Measurements from ENCODE around the gene PEX11A.

The PEX11A gene

DNA sequence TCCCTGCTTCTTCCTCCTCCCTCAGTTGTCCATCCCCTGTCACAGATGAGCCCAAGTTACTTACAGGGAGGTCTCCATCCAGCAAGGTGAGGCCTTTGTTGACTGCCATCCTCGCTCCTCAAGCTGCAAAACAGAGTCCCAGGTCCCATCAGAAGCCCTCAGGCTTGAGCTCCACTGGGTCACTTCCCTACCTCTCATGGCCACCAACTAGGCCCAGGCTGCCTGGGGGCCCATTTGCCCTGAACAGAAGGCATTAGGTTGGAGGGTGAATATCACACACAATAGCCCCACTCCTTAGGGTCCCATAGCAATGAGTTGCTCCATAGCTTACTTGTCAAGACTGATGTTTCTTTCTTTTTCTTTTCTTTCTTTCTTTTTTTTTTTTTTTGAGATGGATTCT, 13.2 kb downstream of the PEX11A start:
- DNase-seq (ENCODE audit: low read depth in 2 of 3, low spot score in 2 of 3), result no peak

DNA sequence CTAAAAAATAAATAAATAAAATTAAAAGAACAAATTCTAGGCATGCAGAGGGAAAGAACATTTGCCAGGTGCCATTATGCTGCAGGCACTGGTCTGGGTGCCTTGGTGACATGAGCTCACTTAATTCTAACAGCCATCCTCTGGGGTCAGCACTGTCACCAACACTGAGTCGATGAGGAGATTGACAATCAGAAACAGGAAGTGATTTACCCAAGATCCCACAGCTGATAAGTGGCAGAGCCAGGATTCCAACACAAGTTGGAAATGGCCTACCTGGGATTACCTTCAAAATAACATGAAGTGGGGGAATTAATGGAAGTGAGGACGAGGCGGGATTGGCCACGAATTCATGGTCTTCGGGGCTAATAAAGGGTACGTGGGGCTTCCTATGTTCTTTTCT, 14.9 kb downstream of the PEX11A start:
- no peak for DNase-seq (ENCODE audit: low read depth in 2 of 3, low spot score in 2 of 3)

DNA sequence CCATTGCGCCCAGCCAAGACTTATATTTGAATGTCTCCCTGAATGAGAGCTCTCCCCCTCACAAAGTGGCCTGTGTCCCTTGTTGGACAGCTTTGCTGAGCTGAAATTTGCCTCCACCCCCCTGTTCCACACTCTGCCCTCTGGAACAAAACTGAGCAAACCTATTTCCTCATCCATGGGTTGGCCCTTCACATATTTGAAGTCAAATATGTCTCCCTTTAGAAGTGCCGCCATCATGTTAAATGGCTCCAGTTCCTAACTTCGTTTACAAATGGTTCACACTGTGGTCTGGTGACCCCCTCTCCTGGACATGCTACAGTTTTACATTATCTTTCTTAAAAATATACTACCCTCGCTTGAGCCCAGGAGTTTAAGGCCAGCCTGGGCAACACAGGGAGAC, 16.0 kb downstream of the PEX11A start:
- DNase-seq (ENCODE audit: low read depth in 2 of 3, low spot score in 2 of 3), result no peak

DNA sequence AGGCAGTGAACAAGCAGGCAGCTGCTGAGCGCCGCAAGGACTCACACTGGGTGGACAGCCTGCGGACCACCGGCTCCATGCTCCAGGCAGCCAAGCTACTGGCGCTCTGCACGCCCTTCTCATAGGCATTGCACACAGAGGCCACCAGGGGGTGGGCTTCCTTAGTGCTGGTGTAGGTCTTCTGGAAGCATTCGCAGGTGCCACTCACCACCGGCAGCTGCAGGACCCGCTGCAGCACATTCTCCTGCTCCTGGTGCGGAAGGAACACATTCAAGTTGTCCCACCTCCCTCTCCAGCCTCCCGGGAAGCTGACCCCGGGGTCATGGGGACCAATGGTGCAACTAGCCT, 17.4 kb downstream of the PEX11A start:
- DNase-seq (ENCODE audit: low read depth in 2 of 3, low spot score in 2 of 3), result no peak

DNA sequence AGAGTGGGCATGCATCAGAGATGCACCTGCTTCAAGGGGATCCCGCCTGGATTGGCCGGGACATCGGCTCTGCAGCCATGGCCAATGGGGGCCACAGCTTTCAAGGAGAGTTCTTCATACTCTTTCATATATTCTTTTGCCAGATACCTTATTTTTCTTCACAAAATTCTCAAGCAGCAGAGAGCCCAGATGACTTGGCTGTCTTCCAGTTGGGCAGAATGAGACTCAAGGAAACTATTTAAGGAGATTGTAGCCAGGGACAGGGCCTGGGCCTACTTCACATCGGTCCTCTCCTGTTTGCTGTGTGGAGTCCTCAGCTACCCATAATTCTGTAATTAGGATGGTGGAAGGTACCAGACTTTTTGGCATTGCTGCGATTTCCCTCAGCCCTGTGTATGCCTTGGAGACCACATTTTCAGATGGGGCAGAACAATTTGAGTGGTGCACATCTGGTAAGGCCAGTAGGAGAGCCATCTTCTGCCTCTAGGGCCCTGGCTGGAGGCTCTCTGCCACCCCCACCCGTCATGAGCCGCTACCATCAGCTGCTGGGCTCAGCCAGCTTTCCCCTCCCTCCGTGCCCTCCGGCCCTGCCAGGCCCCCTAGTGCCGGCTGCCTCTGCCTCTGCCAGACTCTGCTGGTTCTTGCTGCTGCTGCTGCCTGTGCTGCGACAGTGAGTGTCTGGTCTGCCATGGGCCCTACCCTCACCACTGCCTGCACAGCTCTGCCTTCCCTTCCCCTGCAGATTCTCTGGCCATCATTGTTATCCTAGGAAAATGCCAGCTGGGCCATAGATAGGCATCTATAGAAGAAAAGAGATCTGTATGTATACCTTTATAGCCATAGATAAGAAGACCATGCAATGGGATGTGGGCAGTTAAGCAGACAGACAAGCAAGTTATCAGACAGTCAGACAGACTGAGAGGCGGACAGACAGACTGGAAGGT, 18.1 kb downstream of the PEX11A start:
- DNase-seq (ENCODE audit: low read depth in 2 of 3, low spot score in 2 of 3), result no peak

DNA sequence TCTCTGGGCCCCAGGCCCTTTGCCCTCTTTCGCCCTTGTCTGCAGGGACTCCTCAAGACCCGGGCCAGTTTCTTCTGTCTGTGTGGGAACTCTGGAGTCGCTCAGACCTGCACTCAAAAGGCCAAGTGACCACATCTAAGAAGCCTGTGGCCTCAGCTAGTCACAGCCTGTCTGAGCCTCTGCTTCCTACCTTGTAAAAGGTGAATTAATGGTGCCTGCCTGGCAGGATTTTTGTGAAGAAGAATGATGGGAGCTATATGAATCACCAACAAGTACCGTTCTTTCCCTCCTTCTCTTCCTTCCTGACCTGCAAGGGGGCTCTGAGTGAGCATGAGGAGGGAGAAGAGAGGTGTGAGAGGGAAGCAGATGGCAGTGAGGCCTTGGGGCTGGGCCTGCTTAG, 18.9 kb downstream of the PEX11A start:
- DNase-seq (ENCODE audit: low read depth in 2 of 3, low spot score in 2 of 3), result no peak

DNA sequence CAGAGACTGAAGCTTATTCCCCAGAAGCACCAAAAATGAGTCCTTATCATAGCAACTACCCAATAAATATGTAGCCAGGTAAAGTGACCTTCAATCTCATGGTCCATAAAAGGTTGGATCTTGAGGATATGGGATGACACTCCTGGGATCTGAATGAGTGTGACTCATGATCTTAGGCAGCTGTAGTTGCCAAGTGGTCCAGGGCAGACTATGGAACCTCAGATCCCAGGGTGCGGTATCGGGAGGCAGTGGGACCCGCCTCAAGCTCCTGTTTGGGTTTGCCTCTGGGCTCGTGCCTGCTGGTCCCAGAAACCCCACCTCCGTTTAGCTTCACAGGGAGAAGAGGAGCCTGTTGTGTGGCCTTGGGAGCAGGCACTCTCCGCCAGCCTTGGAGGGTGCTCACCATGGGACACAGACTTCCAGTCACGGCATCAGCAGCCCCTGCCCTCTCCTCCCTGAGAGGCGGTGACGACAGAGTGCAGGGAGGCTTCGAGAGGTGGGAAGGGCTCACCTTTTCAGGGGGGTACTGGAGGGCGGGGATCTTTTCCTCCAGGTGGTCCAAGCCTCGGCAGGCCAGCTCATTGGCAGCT, 19.5 kb downstream of the PEX11A start:
- no peak for DNase-seq (ENCODE audit: low read depth in 2 of 3, low spot score in 2 of 3)

DNA sequence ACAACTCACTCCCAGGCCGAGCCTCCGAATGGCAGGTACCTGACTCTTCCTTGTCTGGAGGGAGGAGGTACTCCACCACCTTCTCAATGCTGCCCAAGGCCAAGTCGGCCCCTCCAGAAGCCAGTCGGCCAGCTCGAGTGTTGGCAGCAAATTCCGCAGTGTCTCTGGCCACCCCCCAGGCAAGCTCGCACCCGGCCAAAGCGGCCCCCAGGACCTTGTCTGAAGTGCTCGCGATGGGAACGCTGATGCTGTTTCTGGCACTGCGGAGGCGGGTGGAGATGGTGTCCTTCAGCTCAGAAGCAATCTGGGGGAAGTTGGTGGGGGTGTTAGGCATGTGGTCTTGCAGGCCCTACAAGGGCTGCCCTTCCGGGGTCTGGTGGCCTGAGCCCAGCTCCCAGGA, 20.6 kb downstream of the PEX11A start:
- DNase-seq (ENCODE audit: low read depth in 2 of 3, low spot score in 2 of 3), result no peak

DNA sequence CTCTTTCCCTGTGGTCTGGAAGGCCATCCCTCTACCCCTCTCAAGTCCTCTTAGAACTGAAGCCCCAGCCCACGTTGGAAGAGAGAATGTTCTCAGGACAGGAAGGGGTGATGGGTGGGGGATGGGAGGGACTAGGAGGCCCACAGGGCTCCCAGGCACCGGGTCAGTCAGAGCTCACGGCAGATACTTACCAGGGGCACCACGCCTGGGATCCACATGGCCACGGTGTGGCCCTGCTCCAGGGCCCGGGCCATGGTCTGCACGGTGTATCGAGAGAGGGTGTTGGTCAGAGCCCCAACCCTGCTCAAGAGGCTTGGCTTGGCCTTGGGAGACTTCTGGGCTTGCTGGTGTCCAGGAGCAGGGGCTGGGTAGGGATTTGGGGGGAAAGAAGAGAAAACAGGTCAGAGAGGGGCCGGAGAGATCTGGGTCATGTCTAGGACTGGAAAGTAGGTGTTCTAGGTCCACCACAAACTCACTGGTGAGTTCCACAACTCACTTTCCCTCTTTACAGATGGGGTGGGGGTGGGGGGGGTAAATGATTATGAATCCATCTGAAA, 21.2 kb downstream of the PEX11A start:
- DNase-seq (ENCODE audit: low read depth in 2 of 3, low spot score in 2 of 3), result no peak

DNA sequence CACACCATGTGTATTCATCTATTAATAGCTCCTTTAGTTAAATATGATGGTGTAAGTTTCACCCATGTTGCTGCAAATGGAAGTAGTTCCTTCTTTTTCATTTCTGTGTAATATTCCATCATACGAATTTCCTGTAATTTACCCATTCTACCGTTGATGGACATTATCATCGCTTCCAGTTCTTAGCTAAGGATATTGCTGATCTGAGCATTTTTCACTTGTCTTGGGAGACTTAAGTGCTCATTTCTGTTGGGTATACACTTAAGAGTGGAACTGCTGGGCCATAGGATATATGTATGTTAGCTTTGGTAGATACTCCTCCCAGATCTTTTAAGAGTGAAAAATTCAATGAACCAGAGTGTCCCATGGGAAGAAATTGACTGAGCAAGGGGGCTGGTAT, 22.4 kb downstream of the PEX11A start:
- no peak for DNase-seq (ENCODE audit: low read depth in 2 of 3, low spot score in 2 of 3)

DNA sequence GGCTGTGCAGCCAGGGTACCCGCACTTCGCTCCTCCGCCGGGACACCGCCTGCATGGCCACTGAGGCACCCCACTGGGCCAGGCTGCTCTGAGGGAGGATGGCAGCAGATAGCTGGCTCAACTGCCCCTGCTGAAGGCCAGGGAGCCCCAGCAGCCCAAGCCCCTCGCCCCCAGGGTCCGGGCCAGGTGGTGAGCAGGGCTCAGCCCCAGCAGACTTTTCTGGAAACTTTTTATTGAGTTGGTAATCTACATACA, 22.9 kb downstream of the PEX11A start:
- DNase-seq (ENCODE audit: low read depth in 2 of 3, low spot score in 2 of 3), result no peak

DNA sequence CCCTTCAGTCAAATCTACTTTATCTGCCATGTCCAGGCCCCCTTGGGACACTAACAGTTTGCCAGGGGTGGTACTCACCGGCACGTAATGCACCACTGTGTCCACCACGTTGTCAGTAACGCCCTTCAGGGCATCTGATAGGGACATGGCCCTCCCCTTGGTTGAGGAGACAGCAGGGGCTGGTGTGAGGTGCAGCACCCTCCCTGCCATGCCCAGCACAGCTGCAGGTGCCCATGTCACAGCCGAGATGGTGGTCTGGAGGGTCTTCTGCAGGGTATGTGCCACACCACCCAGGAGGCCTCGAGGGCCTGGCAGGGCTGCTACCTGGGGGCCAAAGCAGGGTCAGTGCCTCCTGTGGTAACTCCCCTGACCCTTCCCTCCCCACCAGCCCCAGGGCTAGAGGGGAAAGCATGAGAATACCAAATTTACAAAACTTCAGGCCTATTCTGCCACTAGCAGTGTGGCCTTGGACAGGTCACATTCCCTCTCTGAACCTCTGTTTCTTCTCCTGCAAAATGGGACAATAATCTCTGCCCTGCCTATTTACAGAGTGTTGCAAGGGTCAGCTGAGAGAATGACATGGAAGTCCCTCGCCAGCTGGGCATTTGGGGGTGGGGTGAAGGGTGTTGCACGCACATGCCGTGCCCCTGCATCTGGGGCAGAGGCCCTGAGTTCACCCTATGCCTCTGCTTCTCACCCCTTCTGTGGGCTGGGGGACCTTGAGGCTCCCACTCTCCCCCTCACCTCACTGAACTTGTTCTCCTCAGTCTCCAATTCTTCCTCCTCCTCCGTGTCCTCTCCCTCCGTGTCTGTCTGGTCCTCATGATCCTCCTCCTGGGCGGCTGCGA, 23.5 kb downstream of the PEX11A start:
- no peak for DNase-seq (ENCODE audit: low read depth in 2 of 3, low spot score in 2 of 3)

DNA sequence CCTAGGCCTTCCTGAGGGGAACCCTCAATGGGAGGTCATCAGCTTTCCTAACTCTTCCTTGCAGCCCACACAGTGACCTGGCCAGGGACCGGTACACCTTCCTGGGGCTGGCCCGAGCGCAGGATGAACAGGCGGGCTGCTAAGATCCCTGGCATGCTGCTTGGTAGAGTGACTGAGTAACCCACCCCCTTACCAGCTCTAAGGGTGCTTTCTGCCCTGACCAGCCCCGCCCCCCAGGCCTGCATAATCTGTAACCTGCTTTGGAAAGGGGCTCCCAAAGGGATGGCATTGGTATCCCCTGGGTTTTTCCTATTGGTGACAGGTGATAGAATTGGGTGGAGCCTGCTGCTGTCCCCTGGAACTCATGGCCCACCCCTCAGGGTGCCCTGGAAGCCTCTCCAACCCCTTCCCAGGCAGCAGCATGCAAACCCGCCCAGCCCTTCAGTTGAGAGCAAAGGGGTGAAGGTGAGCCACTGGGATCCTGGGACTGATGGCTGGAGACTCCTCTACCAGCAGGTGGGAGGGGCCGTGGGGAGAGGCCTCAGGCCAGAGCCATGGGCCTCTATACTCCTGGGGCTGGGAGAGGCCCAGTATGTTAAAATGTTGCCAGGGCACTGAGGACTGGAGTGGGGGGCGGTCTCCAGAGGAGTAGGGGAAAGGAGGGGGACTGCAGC, 24.2 kb downstream of the PEX11A start:
- no peak for DNase-seq (ENCODE audit: low read depth in 2 of 3, low spot score in 2 of 3)

DNA sequence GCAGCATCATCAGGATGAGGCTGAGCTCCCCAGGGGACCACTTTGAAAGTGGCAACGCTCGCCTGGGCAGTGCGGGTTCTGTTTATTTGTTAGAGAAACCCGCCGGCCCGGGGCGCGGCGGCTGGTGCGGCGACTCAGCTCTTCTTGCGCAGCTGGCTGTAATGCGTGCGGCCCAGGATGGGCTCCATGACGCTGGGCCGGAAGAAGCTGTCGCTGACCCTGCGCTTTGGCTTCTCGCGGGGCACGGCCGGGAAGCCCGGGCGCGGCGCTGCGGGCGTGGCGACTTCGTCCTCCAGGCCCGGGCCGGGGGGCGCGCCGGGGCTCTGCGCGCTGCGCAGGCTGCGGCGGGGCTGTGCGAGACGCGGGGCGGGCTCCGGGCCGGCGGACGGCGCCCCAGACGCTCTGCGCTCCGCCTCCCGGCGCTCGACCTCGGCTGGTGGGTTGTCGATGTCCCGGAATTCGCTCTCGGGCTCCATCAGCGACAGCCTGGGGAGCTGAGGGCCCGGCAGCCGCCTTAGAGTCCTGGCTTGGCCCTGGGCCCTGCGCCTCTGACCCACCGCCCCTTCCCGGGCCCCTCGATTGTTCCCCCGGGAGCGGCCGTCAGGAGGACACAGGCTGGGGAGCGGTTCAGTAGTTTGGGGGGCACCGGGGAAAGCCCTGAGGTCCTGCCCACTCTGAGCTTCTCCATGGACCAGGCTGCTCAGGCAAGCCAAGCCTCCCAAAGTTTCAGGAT, 24.9 kb downstream of the PEX11A start:
- no peak for DNase-seq (ENCODE audit: low read depth in 2 of 3, low spot score in 2 of 3)

DNA sequence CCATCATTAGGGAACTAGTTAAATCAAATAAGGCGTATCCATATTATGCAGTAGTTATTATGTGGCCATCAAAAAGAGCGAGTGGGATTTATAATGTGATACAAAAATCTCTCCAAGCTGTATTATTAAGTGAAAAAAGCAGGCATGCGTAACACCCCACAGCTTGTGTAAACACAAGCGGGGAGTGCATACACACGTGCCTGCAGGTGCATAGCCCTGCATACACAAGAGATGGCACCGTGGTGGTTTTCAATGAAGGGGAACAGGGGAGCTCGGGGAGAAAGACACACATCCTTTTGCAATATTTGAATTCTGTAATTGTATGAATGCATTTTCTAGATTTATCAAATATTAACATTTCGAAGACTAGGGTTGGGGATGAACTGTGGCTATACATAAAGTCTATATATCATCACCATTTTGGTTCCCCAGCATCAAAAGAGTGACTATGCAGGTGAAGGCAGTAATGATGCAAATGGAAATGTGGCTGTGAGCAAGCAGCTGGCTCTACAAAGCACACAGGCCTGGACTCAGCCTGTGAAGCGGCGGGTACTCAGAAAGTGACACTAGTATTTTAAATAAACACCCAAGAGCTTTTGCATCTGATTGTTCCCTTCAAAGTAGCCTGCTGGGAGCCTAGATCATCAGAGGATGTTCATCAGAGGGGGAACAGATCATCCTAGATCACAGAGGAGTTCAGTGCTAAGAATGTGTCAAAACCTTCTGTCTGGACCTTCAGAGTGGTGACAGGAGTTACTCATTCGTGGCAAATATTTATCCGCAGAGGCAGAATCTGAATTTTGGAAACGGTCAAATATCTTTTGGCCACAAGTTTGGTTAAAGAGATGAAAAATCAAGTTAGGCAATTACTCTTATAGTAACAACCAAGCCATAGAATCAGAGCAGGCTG, 25.9 kb downstream of the PEX11A start:
- DNase-seq (ENCODE audit: low read depth in 2 of 3, low spot score in 2 of 3), result no peak

DNA sequence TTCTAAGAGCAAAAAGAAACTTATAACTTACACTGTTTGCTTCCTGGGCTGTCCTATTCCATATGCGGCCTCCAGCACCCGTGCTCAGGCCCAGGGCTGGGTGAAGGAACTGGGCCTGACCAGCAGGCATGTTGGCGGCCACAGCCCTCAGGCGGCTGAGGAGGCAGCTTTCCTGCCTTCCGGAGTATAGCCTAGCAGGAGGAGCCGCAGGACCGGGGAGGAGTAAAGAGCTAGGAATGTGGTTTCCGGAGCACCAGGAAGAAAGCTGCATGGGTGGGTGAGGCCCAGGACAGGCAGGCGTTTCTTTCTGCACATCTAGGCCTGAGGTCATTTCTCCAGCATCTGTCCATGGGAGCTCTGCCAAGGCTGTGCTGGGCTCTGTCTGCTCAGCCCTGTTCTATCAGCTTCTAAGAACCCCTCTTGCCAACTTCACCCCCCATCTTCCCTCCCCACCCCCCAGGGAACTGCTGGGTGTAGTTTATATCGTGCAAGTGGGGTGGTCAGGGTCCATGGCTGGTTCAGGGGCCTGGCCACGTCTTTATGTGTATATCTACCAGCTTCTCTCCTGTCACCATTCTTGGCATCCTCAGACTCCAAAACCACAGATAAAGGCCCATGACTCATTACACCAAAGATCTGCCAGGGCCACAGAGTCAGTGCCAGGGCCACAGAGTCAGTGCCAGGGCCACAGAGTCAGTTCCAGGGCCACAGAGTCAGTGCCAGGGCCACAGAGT, 27.5 kb downstream of the PEX11A start:
- DNase-seq (ENCODE audit: low read depth in 2 of 3, low spot score in 2 of 3), result no peak

DNA sequence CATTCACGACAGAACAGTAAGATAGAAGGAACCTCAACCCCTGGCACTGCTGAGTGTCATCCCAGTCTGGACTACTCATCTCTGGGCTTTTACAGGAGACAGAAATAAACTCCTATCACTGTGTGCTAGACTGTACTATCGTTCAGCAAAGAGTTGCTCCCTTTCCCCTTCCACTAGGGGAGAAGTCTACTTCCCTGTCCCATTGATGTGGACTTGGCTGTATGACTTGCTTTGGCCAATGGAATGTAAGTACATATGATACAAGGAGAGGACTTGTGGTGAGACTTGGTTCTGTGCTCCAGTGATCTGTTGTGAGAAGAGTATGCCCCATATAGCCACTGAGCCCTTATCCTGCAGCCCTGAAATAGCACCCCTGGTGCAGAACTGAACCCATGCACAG, 30.0 kb downstream of the PEX11A start:
- DNase-seq (ENCODE audit: low read depth in 2 of 3, low spot score in 2 of 3), result no peak

DNA sequence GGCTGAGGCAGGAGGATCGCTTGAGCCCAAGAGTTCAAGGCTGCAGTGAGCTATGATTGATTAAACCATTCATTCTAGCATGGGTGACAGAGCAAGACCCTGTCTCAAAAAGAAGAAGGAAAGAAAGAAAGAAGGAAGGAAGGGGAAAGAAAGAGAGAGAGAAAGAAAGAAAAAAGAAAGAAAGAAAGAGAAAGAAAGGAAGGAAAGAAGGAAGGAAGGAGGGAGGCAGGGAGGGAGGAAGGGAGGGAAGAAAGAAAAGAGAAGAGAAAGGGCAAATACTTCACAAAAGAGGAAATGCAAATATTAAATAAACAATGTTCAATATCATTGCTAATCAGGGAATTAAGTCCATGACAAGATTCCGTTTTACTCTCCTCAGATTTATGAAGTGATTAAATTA, 31.3 kb downstream of the PEX11A start:
- DNase-seq (ENCODE audit: low read depth in 2 of 3, low spot score in 2 of 3), result no peak

DNA sequence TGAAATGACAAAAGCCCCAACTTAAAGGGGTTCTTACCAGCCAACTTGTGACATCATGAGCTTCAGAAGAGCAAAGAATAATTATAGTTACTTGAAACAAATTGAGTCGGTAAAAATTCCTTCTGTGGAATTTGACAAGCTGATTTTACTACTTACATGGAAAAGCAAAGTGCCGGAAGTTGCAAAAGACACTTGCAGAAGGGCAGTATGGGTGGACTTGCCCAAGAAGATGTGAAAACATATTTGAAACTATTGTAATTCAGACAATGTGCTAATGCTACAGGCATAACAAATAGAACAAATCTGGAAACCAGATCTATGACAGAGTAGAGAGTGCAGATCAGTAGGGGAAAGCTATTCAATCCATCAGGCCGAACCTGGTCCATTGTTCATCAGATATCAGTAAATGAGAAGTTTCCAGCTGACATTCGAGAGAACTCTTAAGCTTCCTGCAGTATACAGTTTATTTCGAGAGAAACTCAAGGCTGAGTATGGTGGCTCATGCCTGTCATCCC, 32.8 kb downstream of the PEX11A start:
- DNase-seq (ENCODE audit: low read depth in 2 of 3, low spot score in 2 of 3), result no peak

Measured in activated CD8-positive, alpha-beta memory T cell treated with anti-CD3 and anti-CD28 coated beads for 48 hours (primary cell).